HCT116 (cell line): Measurements from ENCODE around the gene PLEKHA8. TPM values are rescaled to one million over a fixed set of nuclear protein-coding genes. Genes with fewer than 3 reads are reported as not detected.

Source experiments
- ATAC-seq: fragments of 200-7000 bp; cut with Tn5 transposase; 2 replicates; pipeline ENCODE4 v1.9.1; 2020; ENCODE audit warnings: mild to moderate bottlenecking, moderate library complexity
- BruUV-seq: library from RNA; stranded (reverse); fragments of 400-500 nt; replicated peaks from 2 replicates; lab custom pipeline; 2021; lab: Mats Ljungman, UMichigan
- CTCF ChIA-PET: fragments of 300-600 bp; sonication (Branson Sonifier 250); formaldehyde crosslinking; loops from one replicate; lab custom pipeline; 2021; ENCODE audit warnings: antibody characterized with exemption; lab: Charles Lee
- POLR2A ChIA-PET: fragments of 300-600, 350-600 bp; sonication (Branson Sonifier 250); formaldehyde crosslinking; loops from one replicate; lab custom pipeline; 2021; ENCODE audit warnings: antibody characterized with exemption; lab: Charles Lee
- RAD21 ChIA-PET, 2 experiments: fragments of 300-600 bp; sonication (Branson Sonifier 250); formaldehyde crosslinking; loops; one replicate each; lab custom pipeline; 2023; ENCODE audit warnings: low total read pairs in 2 of 2; ENCODE audit not compliant: uncharacterized antibody in 2 of 2, unreplicated experiment in 2 of 2, low non-redundant PET in 1 of 2; lab: Charles Lee
- DNase-seq: peaks from one replicate; pipeline ENCODE4 v3.0.0-alpha.2; 2010; ENCODE audit warnings: low read depth, low spot score
- H2AFZ ChIP-seq: fragments of 200-600 bp; shearing (Covaris generic), sonication (generic); 2 replicates; pipeline ENCODE4 v1.6.1; 2017; ENCODE audit warnings: low read depth, mixed run types, mixed read lengths, antibody characterized with exemption, low read length; ENCODE audit not compliant: poor library complexity, severe bottlenecking
- H3K27ac ChIP-seq: 2 replicates; pipeline ENCODE4 v1.5.1; 2012; ENCODE audit warnings: low read depth, low read length
- H3K27me3 ChIP-seq: fragments of 200-600 bp; sonication (generic); 2 replicates; pipeline ENCODE4 v1.6.1; 2016; ENCODE audit warnings: mixed run types, low read length, mixed read lengths; ENCODE audit not compliant: insufficient read depth
- H3K36me3 ChIP-seq, 2 experiments: fragments of 200-500 bp in 1 of 2; fragments of 200-600 bp in 1 of 2; sonication (Bioruptor generic) in 1 of 2; sonication (generic) in 1 of 2; 2 replicates each; pipeline versions ENCODE4 v1.5.1 to v1.6.1; 2014 to 2016; ENCODE audit warnings: low read length in 2 of 2, inconsistent platforms in 1 of 2, mixed read lengths in 1 of 2, mixed run types in 1 of 2; ENCODE audit not compliant: insufficient read depth in 2 of 2, control insufficient read depth in 1 of 2
- H3K4me1 ChIP-seq, 2 experiments: fragments of 200-600 bp in 1 of 2; sonication (generic) in 1 of 2; 2 replicates each; pipeline versions ENCODE4 v1.5.1 to v1.6.1; 2012 to 2017; ENCODE audit warnings: low read length in 2 of 2, inconsistent platforms in 1 of 2, mild to moderate bottlenecking in 1 of 2, mixed read lengths in 1 of 2, mixed run types in 1 of 2, moderate library complexity in 1 of 2; ENCODE audit not compliant: insufficient read depth in 2 of 2, control insufficient read depth in 1 of 2
- H3K4me2 ChIP-seq: fragments of 200-600 bp; sonication (generic); 2 replicates; pipeline ENCODE4 v1.6.1; 2017; ENCODE audit warnings: mixed run types, low read length, mixed read lengths
- H3K4me3 ChIP-seq, 2 experiments: fragments of 200-600 bp in 1 of 2; sonication (generic) in 1 of 2; replicated peaks in 1 of 2; 2 replicates each; pipeline ENCODE4 v1.5.1; 2011 to 2016; ENCODE audit warnings: low read length in 2 of 2, control low read depth in 1 of 2, low read depth in 1 of 2, mild to moderate bottlenecking in 1 of 2, mixed read lengths in 1 of 2, mixed run types in 1 of 2
- H3K79me2 ChIP-seq: fragments of 200-600 bp; sonication (generic); 2 replicates; pipeline ENCODE4 v1.6.1; 2017; ENCODE audit warnings: mild to moderate bottlenecking, mixed run types, low read length, moderate library complexity, mixed read lengths; ENCODE audit not compliant: insufficient read depth
- H3K9ac ChIP-seq: fragments of 200-600 bp; sonication (generic); 2 replicates; pipeline ENCODE4 v1.6.1; 2016; ENCODE audit warnings: low read length, mixed read lengths
- H3K9me2 ChIP-seq: fragments of 200-600 bp; sonication (generic), shearing (Covaris generic); 2 replicates; pipeline ENCODE4 v1.6.1; 2017; ENCODE audit warnings: mixed run types, mild to moderate bottlenecking, moderate library complexity; ENCODE audit not compliant: insufficient read depth
- H3K9me3 ChIP-seq, 2 experiments: fragments of 200-500 bp in 1 of 2; fragments of 200-600 bp in 1 of 2; sonication (Bioruptor generic) in 1 of 2; sonication (generic) in 1 of 2; 2 replicates each; pipeline ENCODE4 v1.6.1; 2014 to 2017; ENCODE audit warnings: low read length in 2 of 2, mixed read lengths in 2 of 2, inconsistent platforms in 1 of 2, low read depth in 1 of 2, mild to moderate bottlenecking in 1 of 2, mixed run types in 1 of 2, moderate library complexity in 1 of 2; ENCODE audit not compliant: control insufficient read depth in 1 of 2, insufficient read depth in 1 of 2
- H4K20me1 ChIP-seq: fragments of 200-600 bp; sonication (generic), shearing (Covaris generic); 2 replicates; pipeline ENCODE4 v1.6.1; 2017; ENCODE audit warnings: mixed run types, mild to moderate bottlenecking, moderate library complexity; ENCODE audit not compliant: insufficient read depth
- CBX3 ChIP-seq: IDR thresholded peaks from 2 replicates; pipeline ENCODE4 v1.6.1; 2012; ENCODE audit warnings: low read depth
- CEBPB ChIP-seq: IDR thresholded peaks from 2 replicates; pipeline ENCODE4 v1.6.1; 2012; ENCODE audit warnings: low read depth
- EGR1 ChIP-seq: IDR thresholded peaks from 2 replicates; pipeline ENCODE4 v1.6.1; 2012; ENCODE audit warnings: low read depth
- ELF1 ChIP-seq: IDR thresholded peaks from 2 replicates; pipeline ENCODE4 v1.6.1; 2012; ENCODE audit warnings: low read depth, borderline replicate concordance
- EZH2 ChIP-seq: fragments of 200-600 bp; sonication (generic); IDR thresholded peaks from 2 replicates; pipeline ENCODE4 v1.6.1; 2017; ENCODE audit warnings: antibody characterized with exemption, mixed run types
- JUND ChIP-seq: IDR thresholded peaks from 2 replicates; pipeline ENCODE4 v1.6.1; 2012
- POLR2A ChIP-seq: IDR thresholded peaks from 2 replicates; pipeline ENCODE4 v1.7.0; 2011; ENCODE audit warnings: borderline replicate concordance; ENCODE audit not compliant: insufficient read depth, insufficient read length; ENCODE audit errors: extremely low read depth
- POLR2AphosphoS5 ChIP-seq: IDR thresholded peaks from 2 replicates; pipeline ENCODE4 v1.6.1; 2011; ENCODE audit warnings: mild to moderate bottlenecking, low read depth, low read length, moderate library complexity
- SIN3A ChIP-seq: IDR thresholded peaks from 2 replicates; pipeline ENCODE4 v1.6.1; 2012; ENCODE audit warnings: low read depth
- YY1 ChIP-seq: IDR thresholded peaks from 2 replicates; pipeline ENCODE4 v1.6.1; 2011; ENCODE audit warnings: low read length, low read depth, moderate library complexity, mild to moderate bottlenecking; ENCODE audit not compliant: insufficient replicate concordance; ENCODE audit errors: extremely low read depth
- intact Hi-C: fragments of 100-400 bp; cut with micrococcal nuclease; formaldehyde crosslinking; loops from 2 replicates; pipeline ENCODE4 v1.10.0; 2022
- total RNA-seq: library from RNA; stranded (reverse); gene quantifications from one replicate; pipeline ENCODE4 v1.2.1, GENCODE V29; 2021; ENCODE audit not compliant: unreplicated experiment
- TF ChIP-seq, protein P1 (sequence below): IDR thresholded peaks from 2 replicates; pipeline ENCODE4 v1.6.1; 2012; ENCODE audit warnings: low read depth
- TF ChIP-seq, protein P2 (sequence below), 3 experiments: fragments of 200-600 bp in 1 of 3; sonication (generic) in 1 of 3; IDR thresholded peaks in 2 of 3; conservative IDR thresholded peaks in 1 of 3; 2 replicates each; pipeline ENCODE4 v1.5.1; 2012 to 2017; ENCODE audit warnings: low read depth in 2 of 3, low read length in 2 of 3, antibody characterized with exemption in 1 of 3, borderline replicate concordance in 1 of 3, control low read depth in 1 of 3, mild to moderate bottlenecking in 1 of 3, mixed read lengths in 1 of 3, mixed run types in 1 of 3, moderate library complexity in 1 of 3; ENCODE audit not compliant: insufficient read depth in 1 of 3
- TF ChIP-seq, protein P3 (sequence below): IDR thresholded peaks from 2 replicates; pipeline ENCODE4 v1.6.1; 2011; ENCODE audit warnings: mild to moderate bottlenecking, low read length, moderate library complexity; ENCODE audit not compliant: insufficient replicate concordance; ENCODE audit errors: extremely low read depth
- TF ChIP-seq, protein P4 (sequence below): IDR thresholded peaks from 2 replicates; pipeline ENCODE4 v1.6.1; 2012

Gene PLEKHA8
- total RNA-seq, 1 experiment from 2014 or later: 13.6 TPM

DNA sequence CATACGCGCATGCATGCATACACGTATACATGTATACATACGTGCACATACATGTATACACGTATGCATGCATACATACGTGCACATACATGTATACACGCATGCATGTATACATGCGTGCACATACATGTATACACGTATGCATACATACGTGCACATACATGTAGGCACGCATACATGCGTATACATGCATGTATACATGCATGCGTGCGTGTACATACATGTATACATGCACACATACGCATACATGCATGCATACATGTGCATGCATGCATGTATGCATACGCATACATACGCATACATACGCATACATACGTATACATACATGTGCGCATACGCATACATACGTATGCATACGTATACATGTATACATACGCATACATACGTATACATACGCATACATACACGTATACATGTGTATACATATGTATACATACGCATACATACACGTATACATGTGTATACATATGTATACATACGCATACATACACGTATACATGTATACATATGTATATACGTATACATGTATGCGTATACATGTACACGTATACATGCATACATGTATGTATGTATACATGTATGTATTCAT, 87.6 kb downstream of the PLEKHA8 start:
- no peak for TF ChIP-seq EZH2
- TF ChIP-seq, protein P1, sequence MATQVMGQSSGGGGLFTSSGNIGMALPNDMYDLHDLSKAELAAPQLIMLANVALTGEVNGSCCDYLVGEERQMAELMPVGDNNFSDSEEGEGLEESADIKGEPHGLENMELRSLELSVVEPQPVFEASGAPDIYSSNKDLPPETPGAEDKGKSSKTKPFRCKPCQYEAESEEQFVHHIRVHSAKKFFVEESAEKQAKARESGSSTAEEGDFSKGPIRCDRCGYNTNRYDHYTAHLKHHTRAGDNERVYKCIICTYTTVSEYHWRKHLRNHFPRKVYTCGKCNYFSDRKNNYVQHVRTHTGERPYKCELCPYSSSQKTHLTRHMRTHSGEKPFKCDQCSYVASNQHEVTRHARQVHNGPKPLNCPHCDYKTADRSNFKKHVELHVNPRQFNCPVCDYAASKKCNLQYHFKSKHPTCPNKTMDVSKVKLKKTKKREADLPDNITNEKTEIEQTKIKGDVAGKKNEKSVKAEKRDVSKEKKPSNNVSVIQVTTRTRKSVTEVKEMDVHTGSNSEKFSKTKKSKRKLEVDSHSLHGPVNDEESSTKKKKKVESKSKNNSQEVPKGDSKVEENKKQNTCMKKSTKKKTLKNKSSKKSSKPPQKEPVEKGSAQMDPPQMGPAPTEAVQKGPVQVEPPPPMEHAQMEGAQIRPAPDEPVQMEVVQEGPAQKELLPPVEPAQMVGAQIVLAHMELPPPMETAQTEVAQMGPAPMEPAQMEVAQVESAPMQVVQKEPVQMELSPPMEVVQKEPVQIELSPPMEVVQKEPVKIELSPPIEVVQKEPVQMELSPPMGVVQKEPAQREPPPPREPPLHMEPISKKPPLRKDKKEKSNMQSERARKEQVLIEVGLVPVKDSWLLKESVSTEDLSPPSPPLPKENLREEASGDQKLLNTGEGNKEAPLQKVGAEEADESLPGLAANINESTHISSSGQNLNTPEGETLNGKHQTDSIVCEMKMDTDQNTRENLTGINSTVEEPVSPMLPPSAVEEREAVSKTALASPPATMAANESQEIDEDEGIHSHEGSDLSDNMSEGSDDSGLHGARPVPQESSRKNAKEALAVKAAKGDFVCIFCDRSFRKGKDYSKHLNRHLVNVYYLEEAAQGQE: no peak
- TF ChIP-seq CBX3: no peak
- TF ChIP-seq, protein P2, sequence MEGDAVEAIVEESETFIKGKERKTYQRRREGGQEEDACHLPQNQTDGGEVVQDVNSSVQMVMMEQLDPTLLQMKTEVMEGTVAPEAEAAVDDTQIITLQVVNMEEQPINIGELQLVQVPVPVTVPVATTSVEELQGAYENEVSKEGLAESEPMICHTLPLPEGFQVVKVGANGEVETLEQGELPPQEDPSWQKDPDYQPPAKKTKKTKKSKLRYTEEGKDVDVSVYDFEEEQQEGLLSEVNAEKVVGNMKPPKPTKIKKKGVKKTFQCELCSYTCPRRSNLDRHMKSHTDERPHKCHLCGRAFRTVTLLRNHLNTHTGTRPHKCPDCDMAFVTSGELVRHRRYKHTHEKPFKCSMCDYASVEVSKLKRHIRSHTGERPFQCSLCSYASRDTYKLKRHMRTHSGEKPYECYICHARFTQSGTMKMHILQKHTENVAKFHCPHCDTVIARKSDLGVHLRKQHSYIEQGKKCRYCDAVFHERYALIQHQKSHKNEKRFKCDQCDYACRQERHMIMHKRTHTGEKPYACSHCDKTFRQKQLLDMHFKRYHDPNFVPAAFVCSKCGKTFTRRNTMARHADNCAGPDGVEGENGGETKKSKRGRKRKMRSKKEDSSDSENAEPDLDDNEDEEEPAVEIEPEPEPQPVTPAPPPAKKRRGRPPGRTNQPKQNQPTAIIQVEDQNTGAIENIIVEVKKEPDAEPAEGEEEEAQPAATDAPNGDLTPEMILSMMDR (IDR thresholded peaks at IDR 0.05 in 2 of 3, conservative IDR thresholded peaks at IDR 0.05 in 1 of 3; ENCODE audit: borderline replicate concordance in 1 of 3, insufficient read depth in 1 of 3, low read depth in 2 of 3, low read length in 2 of 3): no peak
- TF ChIP-seq CEBPB: no peak
- no peak for TF ChIP-seq POLR2A
- no peak for TF ChIP-seq JUND
- TF ChIP-seq EGR1: no peak
- TF ChIP-seq, protein P3, sequence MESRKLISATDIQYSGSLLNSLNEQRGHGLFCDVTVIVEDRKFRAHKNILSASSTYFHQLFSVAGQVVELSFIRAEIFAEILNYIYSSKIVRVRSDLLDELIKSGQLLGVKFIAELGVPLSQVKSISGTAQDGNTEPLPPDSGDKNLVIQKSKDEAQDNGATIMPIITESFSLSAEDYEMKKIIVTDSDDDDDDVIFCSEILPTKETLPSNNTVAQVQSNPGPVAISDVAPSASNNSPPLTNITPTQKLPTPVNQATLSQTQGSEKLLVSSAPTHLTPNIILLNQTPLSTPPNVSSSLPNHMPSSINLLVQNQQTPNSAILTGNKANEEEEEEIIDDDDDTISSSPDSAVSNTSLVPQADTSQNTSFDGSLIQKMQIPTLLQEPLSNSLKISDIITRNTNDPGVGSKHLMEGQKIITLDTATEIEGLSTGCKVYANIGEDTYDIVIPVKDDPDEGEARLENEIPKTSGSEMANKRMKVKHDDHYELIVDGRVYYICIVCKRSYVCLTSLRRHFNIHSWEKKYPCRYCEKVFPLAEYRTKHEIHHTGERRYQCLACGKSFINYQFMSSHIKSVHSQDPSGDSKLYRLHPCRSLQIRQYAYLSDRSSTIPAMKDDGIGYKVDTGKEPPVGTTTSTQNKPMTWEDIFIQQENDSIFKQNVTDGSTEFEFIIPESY: no peak
- TF ChIP-seq SIN3A: no peak
- TF ChIP-seq YY1: no peak
- TF ChIP-seq, protein P4, sequence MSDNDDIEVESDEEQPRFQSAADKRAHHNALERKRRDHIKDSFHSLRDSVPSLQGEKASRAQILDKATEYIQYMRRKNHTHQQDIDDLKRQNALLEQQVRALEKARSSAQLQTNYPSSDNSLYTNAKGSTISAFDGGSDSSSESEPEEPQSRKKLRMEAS: no peak
- TF ChIP-seq POLR2AphosphoS5: no peak
- no peak for TF ChIP-seq ELF1
- TF ChIP-seq, all 23 proteins: peak for 0
- ChIA-PET POLR2A (no interaction called here), CTCF (no interaction called here), RAD21 (no interaction called here)
- intact Hi-C loops: no loop called here
- DNase-seq (no peak), ATAC-seq (no peak)
- H3K27ac ChIP-seq: no peak overlapping the region
- no TSS peak for BruUV-seq
- H3K9ac ChIP-seq: no peak overlapping the region
- no peaks in the 10 kb centered on the region for H4K20me1 ChIP-seq
- H3K4me3 ChIP-seq: no peak overlapping the region
- no peaks in the 10 kb centered on the region for H3K79me2 ChIP-seq
- H3K4me1 ChIP-seq: no peaks in the 10 kb centered on the region
- H3K9me3 ChIP-seq: peaks cover 11 to 20% of the 10 kb centered on the region in 2 experiments; a peak in 2 of 4 replicates
- no peaks in the 10 kb centered on the region for H3K9me2 ChIP-seq
- H3K36me3 ChIP-seq: no peaks in the 10 kb centered on the region
- H2AFZ ChIP-seq: no peak overlapping the region
- no peak overlapping the region for H3K4me2 ChIP-seq
- H3K27me3 ChIP-seq: no peaks in the 10 kb centered on the region
